Measurements from ENCODE around the gene TSPAN33. TPM values are rescaled to one million over a fixed set of nuclear protein-coding genes. Genes with fewer than 3 reads are reported as not detected.

The TSPAN33 gene
- 84.1 and 97.9 TPM in 2 replicates for total RNA-seq (2013; cell fraction: nucleolus; rRNA removed)
- total RNA-seq (2014; rRNA removed) (108 and 109 TPM in 2 replicates), total RNA-seq (2014; rRNA removed; fragmentation: Illumina TruSeq; extraction: Trizol) (77.8 and 78.8 TPM in 2 replicates), total RNA-seq (2021) (113 and 122 TPM in 2 replicates), polyA plus RNA-seq (2011; rRNA removed) (89.1 and 123 TPM in 2 replicates), polyA plus RNA-seq (2014; fragmentation: Illumina TruSeq; extraction: Trizol) (78.5 and 94.8 TPM in 2 replicates), polyA plus RNA-seq (2014; fragmentation: Nextera tagmentation; extraction: Ambion mirVana) (10 to 100 TPM; 17.8 to 30.0 TPM), polyA plus RNA-seq (2014; rRNA removed) (95.6 and 99.0 TPM in 2 replicates), polyA plus RNA-seq (2016; fragmentation: Nextera tagmentation; extraction: Ambion mirVana) (10 to 100 TPM; 12.0 to 15.8 TPM), polyA minus RNA-seq (2011; rRNA and poly(A)+ RNA removed) (183 and 197 TPM in 2 replicates), Bru-seq, nascent RNA (percentile 90 among the genes with signal in this experiment), BruChase-seq, experiment 1, labeled RNA remaining after a 6-hour chase (percentile 92 among the genes with signal in this experiment), BruChase-seq, experiment 2, labeled RNA remaining after a 2-hour chase (percentile 85 among the genes with signal in this experiment)
- 145 TPM for polyA plus RNA-seq (2011; ENCODE audit: low read depth)
- polyA plus RNA-seq (2011; cell fraction: cytosol; rRNA removed), result 153 and 156 TPM in 2 replicates
- 104 and 146 TPM in 2 replicates for polyA plus RNA-seq (2011; cell fraction: nucleus; rRNA removed)
- polyA plus RNA-seq (2012), result 192 and 193 TPM in 2 replicates
- polyA minus RNA-seq (2011; cell fraction: cytosol; rRNA and poly(A)+ RNA removed), result 46.8 and 47.3 TPM in 2 replicates
- 43.9 and 58.9 TPM in 2 replicates for polyA minus RNA-seq (2011; cell fraction: nucleus; rRNA and poly(A)+ RNA removed)
- long read RNA-seq, experiment 1, partial matches to known transcripts, result 3 of 5 reads
- long read RNA-seq, experiment 1, other reads (novel, unspliced or antisense), result 0 of 5 reads
- long read RNA-seq, experiment 2, transcript TSPAN33-204 (3 exons, 1,687 nt), result major isoform, 7 of 26 reads
- long read RNA-seq, experiment 2, partial matches to known transcripts, result 17 of 26 reads
- long read RNA-seq, experiment 2, other reads (novel, unspliced or antisense), result 2 of 26 reads

GRCh38 chr7:129144095-129144833 is at the start of gene TSPAN33:
Gene TSPAN33, plus strand, starts transcription at chr7:129144707. Its CDS starts 274 bp downstream, at chr7:129144981.
- FAIRE-seq (peak; percentile 18), ATAC-seq (peak; percentile 76), DNase-seq (ENCODE audit: low read depth, low spot score) (no peak)
- ChIA-PET SMC1A (ENCODE audit: uncharacterized antibody, unreplicated experiment) (interaction anchor here (0.8 to 5.9 kb wide), 13 partner anchors 10 to 134 kb away, joined by 3 to 83 read pairs (median 4); no protein-coding TSS in a partner anchor), POLR2A (interaction anchor here (0.8 to 1.5 kb wide), 5 partner anchors 9 to 22 kb away, joined by 3 to 5 read pairs (median 3); no protein-coding TSS in a partner anchor), CTCF (interaction anchor here (0.8 to 5.7 kb wide), 8 partner anchors 8 to 55 kb away, joined by 3 to 168 read pairs (median 3); no protein-coding TSS in a partner anchor), RAD21 (ENCODE audit: unreplicated experiment) (interaction anchor here (0.9 to 8.7 kb wide), 6 partner anchors 16 to 41 kb away, joined by 3 to 71 read pairs (median 8); no protein-coding TSS in a partner anchor)
- Histone ChIP-seq H3K27me3 (replicated peaks in 1 of 2; ENCODE audit: control insufficient read depth in 2 of 2, insufficient read depth in 2 of 2, low read length in 1 of 2) (no peaks in the 10 kb centered on the region), H3K4me3 (peak within 1 kb of the TSS; percentile 97), H4K20me1 (ENCODE audit: control insufficient read depth, insufficient read depth) (no peaks in the 10 kb centered on the region), H3K4me1 (ENCODE audit: control insufficient read depth, insufficient read depth, low read length) (peaks cover 28% of the 10 kb centered on the region), H3K79me2 (ENCODE audit: control insufficient read depth, insufficient read depth, low read length) (peaks cover 52% of the 10 kb centered on the region), H3K36me3 (ENCODE audit: control insufficient read depth in 2 of 2, insufficient read depth in 2 of 2, low read length in 1 of 2) (no peaks in the 10 kb centered on the region), H3K4me2 (ENCODE audit: control insufficient read depth, insufficient read depth) (peak within 1 kb of the TSS; percentile 95), H3K9ac (ENCODE audit: control insufficient read depth, insufficient read depth, low read length) (peak within 1 kb of the TSS; percentile 82), H3K27ac (ENCODE audit: control insufficient read depth, insufficient read depth) (peak within 1 kb of the TSS; percentile 92), H2AFZ (ENCODE audit: control insufficient read depth, low read depth, low read length) (peak within 1 kb of the TSS; percentile 95), H3K9me3 (replicated peaks; ENCODE audit: control insufficient read depth, insufficient read depth, low read length) (no peaks in the 10 kb centered on the region)
- WGBS (ENCODE audit: insufficient coverage, insufficient replicate concordance, low lambda C conversion rate, missing lambda C conversion rate), result 1% methylated on average over 24 of the region's 43 CpGs
- intact Hi-C loops (cut with micrococcal nuclease; ENCODE audit: unreplicated experiment), result loop anchor here (10.0 kb wide), 1 partner anchor 209 kb away; the partner anchor contains the start of gene IRF5
- BruUV-seq (replicated peaks), result no TSS peak
- in situ Hi-C loops (cut with MboI), result no loop called here
- TF ChIP-seq JUNB (IDR thresholded peaks at IDR 0.05) (no peak), EGR1 (IDR thresholded peaks at IDR 0.05; ENCODE audit: borderline replicate concordance in 1 of 2, low read depth in 2 of 2, low read length in 2 of 2) (peak in 1 of 2 experiments; percentile 53; a peak in 1 of 3 replicates), ELK1 (IDR thresholded peaks at IDR 0.05; ENCODE audit: low read depth, low read length) (no peak), IRF3 (IDR thresholded peaks at IDR 0.05) (peak; percentile 54; the same call in 1 of the 2 replicates), POLR2AphosphoS2 (IDR thresholded peaks at IDR 0.05; ENCODE audit: low read depth, low read length) (no peak), PRDM15 (CRISPR knock-in tag; IDR thresholded peaks at IDR 0.05) (no peak), DPF2 (IDR thresholded peaks at IDR 0.05) (no peak), CREB1 (IDR thresholded peaks at IDR 0.05; ENCODE audit: low read depth) (peak; percentile 43; the same call in 1 of the 2 replicates), CTCF (IDR thresholded peaks at IDR 0.05 in 2 of 3, conservative IDR thresholded peaks at IDR 0.05 in 1 of 3; ENCODE audit: control insufficient read depth in 2 of 3, extremely low read depth in 1 of 3, insufficient read depth in 1 of 3, low read depth in 3 of 3, low read length in 3 of 3) (no peak)

All from GM12878 (cell line).